RPMI8226 (cell line): Measurements from ENCODE around the gene MARS1.
A peak's percentile ranks its signal among the peaks of the same experiment; 100 is the strongest.
"Not testable (repeated sequence)": the region's sequence is repeated elsewhere in the genome, so short reads cannot be mapped to it uniquely, and the experiment has no call there.

Experiments used
- DNase-seq: peaks from one replicate; pipeline ENCODE4 v3.0.0-alpha.2; 2015

MARS1 gene

GRCh38 chr12:57474430-57474829 is 13.4 kb upstream of the MARS1 start:
- no peak for DNase-seq

- DNase-seq: no peak
These were observed 13.0 kb upstream of the MARS1 start for GRCh38 chr12:57474862-57475261.

- DNase-seq: no peak
These were observed 12.4 kb upstream of the MARS1 start for GRCh38 chr12:57475271-57476161.

- DNase-seq: no peak
These were observed 11.5 kb upstream of the MARS1 start for GRCh38 chr12:57476162-57476992.

- no peak for DNase-seq
These were observed 10.7 kb upstream of the MARS1 start for GRCh38 chr12:57476993-57477709.

GRCh38 chr12:57477710-57478681 is 9.9 kb upstream of the MARS1 start:
- peak; percentile 25 for DNase-seq

- DNase-seq: no peak
These were observed 8.9 kb upstream of the MARS1 start for GRCh38 chr12:57479043-57479375.

GRCh38 chr12:57479376-57480115 is 8.3 kb upstream of the MARS1 start, which contains the start of gene ARHGAP9:
ARHGAP9 (minus strand) TSS chr12:57479866; CDS start chr12:57479406, 460 bp downstream.
- no peak for DNase-seq

- no peak for DNase-seq
These were observed 6.2 kb upstream of the MARS1 start for GRCh38 chr12:57481671-57482070.

- no peak for DNase-seq
These were observed 4.4 kb upstream of the MARS1 start for GRCh38 chr12:57483466-57483865.

- no peak for DNase-seq
These were observed 2.2 kb upstream of the MARS1 start for GRCh38 chr12:57485695-57486094.

- DNase-seq: no peak
These were observed 742 bp upstream of the MARS1 start for GRCh38 chr12:57487055-57487596.

GRCh38 chr12:57488402-57489156 is 711 bp downstream of the MARS1 start:
- peak; percentile 38 for DNase-seq

GRCh38 chr12:57489157-57489641 is 1.3 kb downstream of the MARS1 start:
- no peak for DNase-seq

GRCh38 chr12:57490126-57490525 is 2.3 kb downstream of the MARS1 start:
- no peak for DNase-seq

- DNase-seq: no peak
These were observed 3.8 kb downstream of the MARS1 start for GRCh38 chr12:57491393-57492280.

- not testable (repeated sequence) for DNase-seq
These were observed 7.3 kb downstream of the MARS1 start for GRCh38 chr12:57495051-57495701.

GRCh38 chr12:57496822-57497221 is 9.0 kb downstream of the MARS1 start:
- no peak for DNase-seq
